Peyer's patch (tissue), 4 donors: Measurements from ENCODE around the gene CLIC1. TPM values are rescaled to one million over a fixed set of nuclear protein-coding genes. Genes with fewer than 3 reads are reported as not detected.

ENCODE experiments used
- DNase-seq, 3 donors: peaks; one replicate each; pipeline ENCODE4 v3.0.0-alpha.2; 2017 to 2019
- H3K27ac ChIP-seq, 4 donors: fragments of 200-600 bp; sonication (generic); one replicate each; pipeline ENCODE4 v1.5.1; 2016 to 2019
- H3K27me3 ChIP-seq, 2 donors: fragments of 200-600 bp; sonication (generic); one replicate each; pipeline ENCODE4 v1.5.1; 2019
- H3K36me3 ChIP-seq, 3 donors: fragments of 200-600 bp; sonication (generic); one replicate each; pipeline ENCODE4 v1.5.1; 2016 to 2019
- H3K4me1 ChIP-seq, 4 donors: fragments of 200-600 bp; sonication (generic); one replicate each; pipeline ENCODE4 v1.5.1; 2016 to 2019
- H3K4me3 ChIP-seq, 4 donors: fragments of 200-600 bp; sonication (generic); 1 replicate in 3 of 4; 2 replicates in 1 of 4; pipeline ENCODE4 v1.5.1; 2016 to 2019; ENCODE audit warnings: mild to moderate bottlenecking in 1 of 4
- H3K9me3 ChIP-seq, 4 donors: fragments of 200-600 bp; sonication (generic); one replicate each; pipeline ENCODE4 v1.5.1; 2016 to 2019; ENCODE audit warnings: mild to moderate bottlenecking in 1 of 4
- POLR2A ChIP-seq, 2 donors: fragments of 450-650 bp; IDR thresholded peaks; one replicate each; pipeline ENCODE4 v1.5.1; 2017; ENCODE audit warnings: antibody characterized with exemption in 2 of 2, mild to moderate bottlenecking in 2 of 2, moderate library complexity in 2 of 2
- total RNA-seq, 4 donors: library from RNA; depleted of rRNA; stranded (reverse); fragments of >200 nt; gene quantifications; one replicate each; pipeline ENCODE4 v1.1.0, GENCODE V29; 2016
- TF ChIP-seq, protein P1 (sequence below), 6 experiments: fragments of 450-650 bp in 4 of 6; fragments of 200-600 bp in 2 of 6; sonication (generic) in 1 of 6; IDR thresholded peaks; one replicate each; pipeline ENCODE4 v1.5.1; 2017 to 2019; ENCODE audit warnings: antibody characterized with exemption in 6 of 6, mild to moderate bottlenecking in 3 of 6, moderate library complexity in 1 of 6

Gene CLIC1
- total RNA-seq, 4 donors from 2014 or later = 207 to 307 (median 270) TPM

DNA sequence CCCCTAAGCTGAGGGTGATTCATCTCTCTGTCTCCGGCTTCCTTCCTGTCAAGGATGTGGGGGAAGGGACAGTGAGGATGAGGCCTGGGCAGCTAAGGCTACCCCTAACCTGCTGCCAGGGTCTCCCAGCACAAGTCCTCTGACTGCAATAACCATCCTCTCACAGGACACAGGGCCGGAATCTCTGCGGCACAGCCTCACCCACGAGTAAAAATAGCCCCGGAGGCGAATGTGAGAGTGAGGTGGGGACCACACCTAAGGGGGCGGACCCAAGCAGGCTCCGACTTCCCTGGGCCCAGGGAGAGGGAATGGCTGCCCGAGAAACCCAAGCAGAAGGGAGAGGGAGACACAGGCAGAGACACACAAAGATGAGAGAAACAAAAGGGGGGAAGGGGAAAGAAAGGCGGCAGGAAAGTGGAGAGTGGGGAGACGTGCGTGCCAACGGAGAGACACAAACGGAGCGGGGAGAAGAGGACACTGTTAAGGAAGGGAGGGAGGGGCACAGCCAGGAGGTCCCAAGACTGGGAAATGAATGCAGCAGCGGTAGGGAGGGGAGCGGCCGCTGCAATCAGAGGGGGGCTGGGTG lies 1.4 kb downstream of the CLIC1 start:
- Histone ChIP-seq H3K9me3 (no peaks in the 10 kb centered on the region), H3K27me3 (no peaks in the 10 kb centered on the region), H3K27ac (peak overlapping the region; percentile 84 to 96 (median 94)), H3K36me3 (peaks cover 0 to 40% (median 0%) of the 10 kb centered on the region in 3 donors), H3K4me1 (peaks cover 11 to 65% (median 33%) of the 10 kb centered on the region in 4 donors), H3K4me3 (peak overlapping the region; percentile 49 to 81 (median 63))
- TF ChIP-seq POLR2A (IDR thresholded peaks at IDR 0.05) = peak in 1 of 2 donors; percentile 69
- TF ChIP-seq, protein P1, sequence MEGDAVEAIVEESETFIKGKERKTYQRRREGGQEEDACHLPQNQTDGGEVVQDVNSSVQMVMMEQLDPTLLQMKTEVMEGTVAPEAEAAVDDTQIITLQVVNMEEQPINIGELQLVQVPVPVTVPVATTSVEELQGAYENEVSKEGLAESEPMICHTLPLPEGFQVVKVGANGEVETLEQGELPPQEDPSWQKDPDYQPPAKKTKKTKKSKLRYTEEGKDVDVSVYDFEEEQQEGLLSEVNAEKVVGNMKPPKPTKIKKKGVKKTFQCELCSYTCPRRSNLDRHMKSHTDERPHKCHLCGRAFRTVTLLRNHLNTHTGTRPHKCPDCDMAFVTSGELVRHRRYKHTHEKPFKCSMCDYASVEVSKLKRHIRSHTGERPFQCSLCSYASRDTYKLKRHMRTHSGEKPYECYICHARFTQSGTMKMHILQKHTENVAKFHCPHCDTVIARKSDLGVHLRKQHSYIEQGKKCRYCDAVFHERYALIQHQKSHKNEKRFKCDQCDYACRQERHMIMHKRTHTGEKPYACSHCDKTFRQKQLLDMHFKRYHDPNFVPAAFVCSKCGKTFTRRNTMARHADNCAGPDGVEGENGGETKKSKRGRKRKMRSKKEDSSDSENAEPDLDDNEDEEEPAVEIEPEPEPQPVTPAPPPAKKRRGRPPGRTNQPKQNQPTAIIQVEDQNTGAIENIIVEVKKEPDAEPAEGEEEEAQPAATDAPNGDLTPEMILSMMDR (IDR thresholded peaks at IDR 0.05) = no peak
- DNase-seq = peak; percentile 73 to 84 (median 81)

DNA sequence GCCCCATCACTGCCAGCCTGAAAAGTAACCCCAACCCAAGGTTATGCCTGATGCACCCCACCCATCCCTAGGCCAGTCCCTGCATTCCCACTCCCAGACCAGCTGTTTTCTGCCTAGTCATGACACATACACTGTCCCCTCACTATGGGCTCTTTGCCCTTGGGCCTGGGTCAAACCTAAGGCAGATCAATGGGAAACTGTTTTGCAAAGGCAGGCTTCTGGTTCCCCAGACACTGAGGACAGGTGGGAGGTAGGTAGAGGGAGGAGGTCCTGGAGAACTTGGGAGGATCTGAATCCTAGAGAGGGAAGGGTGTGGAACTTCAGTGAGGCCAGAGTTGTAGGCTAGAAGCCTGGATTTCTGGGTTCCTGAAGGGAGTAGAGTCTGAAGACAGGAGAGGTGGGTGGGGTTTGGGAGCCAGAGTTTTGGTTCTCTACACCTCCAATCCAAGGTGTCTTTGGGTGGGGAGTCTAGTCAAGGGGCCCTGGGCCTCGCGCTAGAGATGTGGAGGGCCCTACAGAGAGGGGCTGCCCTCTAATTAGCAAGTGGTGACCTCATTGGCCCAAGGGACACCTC lies 2.0 kb downstream of the CLIC1 start:
- no peak for DNase-seq
- Histone ChIP-seq H3K36me3 (peaks cover 0 to 40% (median 0%) of the 10 kb centered on the region in 3 donors), H3K9me3 (no peaks in the 10 kb centered on the region), H3K27me3 (no peaks in the 10 kb centered on the region), H3K27ac (peak overlapping the region; percentile 84 to 96 (median 94)), H3K4me3 (peak overlapping the region; percentile 49 to 81 (median 63)), H3K4me1 (peaks cover 11 to 64% (median 31%) of the 10 kb centered on the region in 4 donors)
- TF ChIP-seq, protein P1 (IDR thresholded peaks at IDR 0.05) = no peak
- TF ChIP-seq POLR2A (IDR thresholded peaks at IDR 0.05) = no peak

DNA sequence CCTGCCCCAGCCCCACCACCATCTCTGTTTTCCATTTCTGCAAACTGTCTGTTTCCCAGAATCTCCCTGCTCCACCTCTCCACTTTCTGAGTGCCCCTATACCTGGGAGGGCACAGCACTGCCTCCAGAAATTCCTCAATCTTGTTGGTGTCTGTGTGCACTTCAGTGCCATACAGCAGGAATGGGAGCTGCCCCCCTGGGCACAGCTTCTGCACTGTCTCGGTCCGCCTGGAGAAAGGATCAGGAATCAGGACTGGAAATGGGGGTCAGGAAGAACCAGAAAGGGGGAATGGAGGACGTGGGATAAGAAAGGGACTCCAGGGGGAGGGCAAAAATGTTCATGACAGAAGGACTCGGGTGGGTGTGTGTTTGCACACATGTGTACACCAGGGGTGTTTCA lies 2.6 kb downstream of the CLIC1 start:
- peaks cover 11 to 63% (median 30%) of the 10 kb centered on the region in 4 donors for H3K4me1 ChIP-seq
- H3K4me3 ChIP-seq = peak overlapping the region in 1 of 4 donors; percentile 81
- TF ChIP-seq POLR2A (IDR thresholded peaks at IDR 0.05) = no peak
- TF ChIP-seq, protein P1 (IDR thresholded peaks at IDR 0.05) = no peak
- no peak for DNase-seq
- peaks cover 0 to 40% (median 0%) of the 10 kb centered on the region in 3 donors for H3K36me3 ChIP-seq
- no peaks in the 10 kb centered on the region for H3K9me3 ChIP-seq
- H3K27me3 ChIP-seq = no peaks in the 10 kb centered on the region
- peak overlapping the region; percentile 84 to 96 (median 94) for H3K27ac ChIP-seq

DNA sequence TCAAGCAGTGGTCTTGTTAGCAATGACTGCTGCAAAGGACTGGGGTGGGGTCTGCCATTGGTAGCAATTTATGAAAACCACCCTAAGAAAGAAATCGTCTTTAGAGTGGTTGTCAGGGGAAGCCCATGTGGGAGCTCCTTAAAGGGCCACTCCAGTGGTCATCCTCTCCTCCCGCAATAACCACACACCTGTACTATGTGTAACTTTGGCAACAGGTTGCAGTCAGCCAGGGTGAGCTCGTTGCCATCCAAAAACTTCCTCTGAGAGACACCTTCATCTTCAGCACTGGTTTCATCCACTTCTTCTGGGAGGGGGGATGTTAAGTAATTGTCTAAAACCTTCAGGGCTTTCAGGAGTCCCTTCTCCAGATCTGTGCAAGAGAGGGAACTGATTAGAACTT lies 4.3 kb downstream of the CLIC1 start:
- Histone ChIP-seq H3K4me3 (no peak overlapping the region), H3K36me3 (peaks cover 0 to 45% (median 0%) of the 10 kb centered on the region in 3 donors), H3K9me3 (no peaks in the 10 kb centered on the region), H3K27ac (no peak overlapping the region), H3K27me3 (no peaks in the 10 kb centered on the region), H3K4me1 (peaks cover 7 to 63% (median 24%) of the 10 kb centered on the region in 4 donors)
- TF ChIP-seq POLR2A (IDR thresholded peaks at IDR 0.05) = no peak
- TF ChIP-seq, protein P1 (IDR thresholded peaks at IDR 0.05) = no peak
- DNase-seq = no peak

DNA sequence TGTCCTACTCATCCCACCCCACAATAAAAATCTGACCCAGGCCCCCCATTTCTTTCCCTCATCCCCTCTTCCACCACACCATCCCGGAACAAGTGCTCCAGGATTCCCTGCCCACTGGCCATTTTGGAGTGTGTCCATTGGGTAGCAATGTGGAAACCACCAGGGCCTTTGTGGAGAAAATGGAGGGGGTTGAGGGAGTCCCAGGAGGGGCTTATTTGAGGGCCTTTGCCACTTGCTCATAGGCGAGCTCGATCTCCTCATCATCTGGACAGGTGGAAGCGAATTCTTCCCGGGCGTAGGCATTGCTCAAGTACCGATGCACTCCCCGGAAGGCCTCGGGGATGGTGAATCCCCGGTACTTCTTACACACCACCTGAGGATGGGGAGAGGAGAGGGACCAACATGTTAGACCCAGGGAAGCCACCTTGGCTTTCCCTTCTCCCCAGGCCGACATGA lies 5.7 kb downstream of the CLIC1 start:
- DNase-seq = no peak
- TF ChIP-seq, protein P1 (IDR thresholded peaks at IDR 0.05) = no peak
- TF ChIP-seq POLR2A (IDR thresholded peaks at IDR 0.05) = no peak
- H3K4me3 ChIP-seq = peak overlapping the region in 2 of 4 donors; percentile 68 to 86
- H3K27ac ChIP-seq = peak overlapping the region in 3 of 4 donors; percentile 93 to 96 (median 95)
- peaks cover 3 to 61% (median 19%) of the 10 kb centered on the region in 4 donors for H3K4me1 ChIP-seq
- H3K27me3 ChIP-seq = no peaks in the 10 kb centered on the region
- H3K36me3 ChIP-seq = peaks cover 0 to 54% (median 0%) of the 10 kb centered on the region in 3 donors
- H3K9me3 ChIP-seq = no peaks in the 10 kb centered on the region
